Measurements from ENCODE around the gene ACSBG1. TPM values are rescaled to one million over a fixed set of nuclear protein-coding genes. Genes with fewer than 3 reads are reported as not detected.

ACSBG1 gene
- total and polyA plus RNA-seq, 2 of the 8 experiments (the other 6 are each of a cell fraction or from before 2014, with no cell fraction given): 5.4 to 7.1 TPM

- TF ChIP-seq BACH1 (IDR thresholded peaks at IDR 0.05; ENCODE audit: low read length): no peak
- TF ChIP-seq TAF7 (optimal IDR thresholded peaks at IDR 0.05; ENCODE audit: borderline replicate concordance, low read depth, low read length): no peak
- no peak for TF ChIP-seq MAFK (IDR thresholded peaks at IDR 0.05; ENCODE audit: low read depth, low read length)
- no peak for TF ChIP-seq RBBP5 (IDR thresholded peaks at IDR 0.05; ENCODE audit: borderline replicate concordance, low read depth, low read length)
- no peak for TF ChIP-seq YY1 (IDR thresholded peaks at IDR 0.05; ENCODE audit: low read depth, low read length)
- TF ChIP-seq CTBP2 (IDR thresholded peaks at IDR 0.05; ENCODE audit: borderline replicate concordance, insufficient read depth, insufficient read length, low read length): no peak
Observed at GRCh38 chr15:78213956-78214355, 20.4 kb downstream of the ACSBG1 start (continued).

Data from H1 (cell line).